ENCODE results near the gene CYP39A1.

The CYP39A1 gene

GRCh38 chr6:46509981-46510510, 142.6 kb downstream of the CYP39A1 start:
- DNase-seq = no peak

- no peak for DNase-seq
These were observed 143.6 kb downstream of the CYP39A1 start for GRCh38 chr6:46509063-46509462.

- no peak for DNase-seq
These were observed 145.2 kb downstream of the CYP39A1 start for GRCh38 chr6:46507426-46507825.

- DNase-seq = no peak
These were observed 146.7 kb downstream of the CYP39A1 start for GRCh38 chr6:46505693-46506512.

- DNase-seq = no peak
These were observed 148.4 kb downstream of the CYP39A1 start for GRCh38 chr6:46504242-46504641.

- no peak for DNase-seq
These were observed 150.0 kb downstream of the CYP39A1 start for GRCh38 chr6:46502486-46503119.

- no peak for DNase-seq
These were observed 151.2 kb downstream of the CYP39A1 start for GRCh38 chr6:46501136-46502089.

GRCh38 chr6:46500382-46500781, 152.2 kb downstream of the CYP39A1 start:
- no peak for DNase-seq
